ENCODE data around the gene MYO9B. TPM values are rescaled to one million over a fixed set of nuclear protein-coding genes. Genes with fewer than 3 reads are reported as not detected.

The MYO9B gene
- polyA plus RNA-seq, 2 of the 4 experiments (the other 2 are of a cell fraction), result 13.0 to 27.7 TPM

- Histone ChIP-seq H3K4me2 (no peak overlapping the region), H3K4me3 (no peak overlapping the region), H3K9me3 (no peaks in the 10 kb centered on the region), H3K4me1 (peaks cover 13% of the 10 kb centered on the region; the same call in 2 of the 3 replicates), H3K27ac (no peak overlapping the region)
- TF ChIP-seq ESRRA (IDR thresholded peaks at IDR 0.05; ENCODE audit: borderline replicate concordance, low read length) (no peak), RAD21 (conservative IDR thresholded peaks at IDR 0.05 in 1 of 2, IDR thresholded peaks at IDR 0.05 in 1 of 2) (no peak), ELK1 (IDR thresholded peaks at IDR 0.05; ENCODE audit: low read depth, low read length) (no peak), JUN (IDR thresholded peaks at IDR 0.05) (no peak), ZNF302 (CRISPR knock-in tag; IDR thresholded peaks at IDR 0.05) (no peak)
- DNase-seq (ENCODE audit: low read depth in 1 of 2, low spot score in 1 of 2) (no peak), FAIRE-seq (no peak), ATAC-seq (no peak)
- ChIA-PET POLR2A (no interaction called here), CTCF (no interaction called here)
- 96% methylated on average over 6 of the region's 6 CpGs for WGBS (ENCODE audit: missing lambda C conversion rate)
Measured at GRCh38 chr19:17086834-17087233, 11.3 kb downstream of the MYO9B start.

GRCh38 chr19:17088552-17088951, 13.0 kb downstream of the MYO9B start:
- no peaks in the 10 kb centered on the region for H3K9me3 ChIP-seq
- FAIRE-seq, result no peak
- H3K4me3 ChIP-seq, result no peak overlapping the region
- peaks cover 13% of the 10 kb centered on the region; the same call in 2 of the 3 replicates for H3K4me1 ChIP-seq
- 0 out of 6 replicates have a peak overlapping the region, but pooled peaks of 1 of the 2 experiments have one; percentile 16 for H3K27ac ChIP-seq
- no peak for ATAC-seq
- CTCF ChIA-PET, result no interaction called here
- WGBS (ENCODE audit: missing lambda C conversion rate), result 94% methylated on average over 5 of the region's 5 CpGs
- no peak overlapping the region for H3K4me2 ChIP-seq
- POLR2A ChIA-PET, result no interaction called here
- TF ChIP-seq CHD2 (IDR thresholded peaks at IDR 0.05; ENCODE audit: low read length, partially characterized antibody) (no peak), RNF2 (IDR thresholded peaks at IDR 0.05; ENCODE audit: borderline replicate concordance, low read depth) (no peak), ESRRA (IDR thresholded peaks at IDR 0.05; ENCODE audit: borderline replicate concordance, low read length) (no peak), EHF (CRISPR knock-in tag; IDR thresholded peaks at IDR 0.05) (no peak), HEYL (CRISPR knock-in tag; IDR thresholded peaks at IDR 0.05) (no peak)
- no peak for DNase-seq (ENCODE audit: low read depth in 1 of 2, low spot score in 1 of 2)

- peak overlapping the region in 1 of 2 experiments; percentile 73; a peak in 1 of 6 replicates for H3K27ac ChIP-seq
- POLR2A ChIA-PET, result no interaction called here
Measured at GRCh38 chr19:17090583-17090982, 15.0 kb downstream of the MYO9B start.

DNA sequence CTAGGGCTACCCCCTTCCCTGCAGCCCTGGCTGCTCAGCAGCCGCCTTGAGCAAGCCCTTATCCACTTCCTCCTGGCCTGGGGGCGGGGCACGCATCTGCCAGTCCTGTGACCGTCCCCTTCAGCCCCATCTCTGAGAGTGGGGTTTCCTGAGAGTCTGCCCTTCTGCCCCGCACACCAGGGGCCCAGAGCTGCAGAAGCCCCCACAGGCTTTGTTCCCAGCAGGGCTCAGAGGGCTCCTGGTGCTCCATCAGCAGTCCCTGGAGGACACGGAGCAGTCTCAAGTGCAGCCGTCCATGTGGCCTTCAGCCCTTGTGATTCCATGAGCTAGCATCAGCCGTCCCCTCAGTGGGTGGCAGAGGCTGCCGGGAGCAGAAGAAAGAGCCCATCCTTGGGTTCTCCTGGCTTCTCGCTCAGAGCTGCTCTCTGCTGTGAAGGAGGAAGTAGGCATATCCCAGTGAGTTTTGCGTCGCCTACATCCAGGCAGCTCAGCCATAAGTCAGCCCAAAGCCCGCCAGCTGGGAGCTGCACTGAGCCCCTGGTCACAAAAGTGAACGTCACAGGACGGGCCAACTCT, 16.3 kb downstream of the MYO9B start:
- Histone ChIP-seq H3K4me3 (no peak overlapping the region), H3K27ac (peak overlapping the region in 1 of 2 experiments; percentile 40; a peak in 1 of 6 replicates), H3K4me2 (no peak overlapping the region), H3K4me1 (peaks cover 14% of the 10 kb centered on the region), H3K9me3 (no peaks in the 10 kb centered on the region)
- CTCF ChIA-PET, result no interaction called here
- POLR2A ChIA-PET, result no interaction called here
- 98% methylated on average over 8 of the region's 15 CpGs for WGBS (ENCODE audit: missing lambda C conversion rate)
- ATAC-seq, result no peak
- no peak for FAIRE-seq
- TF ChIP-seq MAFK (IDR thresholded peaks at IDR 0.05; ENCODE audit: partially characterized antibody) (no peak), BHLHE40 (IDR thresholded peaks at IDR 0.05; ENCODE audit: low read depth, low read length) (no peak), MYC (IDR thresholded peaks at IDR 0.05; ENCODE audit: borderline replicate concordance, low read length) (no peak), ZSCAN20 (CRISPR knock-in tag; IDR thresholded peaks at IDR 0.05) (no peak), HEYL (CRISPR knock-in tag; IDR thresholded peaks at IDR 0.05) (no peak), ELK1 (IDR thresholded peaks at IDR 0.05; ENCODE audit: low read depth, low read length) (no peak), HMGXB4 (CRISPR knock-in tag; IDR thresholded peaks at IDR 0.05; ENCODE audit: borderline replicate concordance) (no peak), ZNF302 (CRISPR knock-in tag; IDR thresholded peaks at IDR 0.05) (no peak), POLR2A (IDR thresholded peaks at IDR 0.05; ENCODE audit: low read length) (no peak), EP300 (IDR thresholded peaks at IDR 0.05) (no peak), FOXS1 (CRISPR knock-in tag; IDR thresholded peaks at IDR 0.05) (no peak)
- TF ChIP-seq, protein P1, sequence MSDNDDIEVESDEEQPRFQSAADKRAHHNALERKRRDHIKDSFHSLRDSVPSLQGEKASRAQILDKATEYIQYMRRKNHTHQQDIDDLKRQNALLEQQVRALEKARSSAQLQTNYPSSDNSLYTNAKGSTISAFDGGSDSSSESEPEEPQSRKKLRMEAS (IDR thresholded peaks at IDR 0.05), result no peak
- DNase-seq (ENCODE audit: low read depth in 1 of 2, low spot score in 1 of 2), result no peak

More at GRCh38 chr19:17090583-17090982, 15.0 kb downstream of the MYO9B start:
- TF ChIP-seq NR3C1 (IDR thresholded peaks at IDR 0.05) (no peak), BHLHE40 (IDR thresholded peaks at IDR 0.05; ENCODE audit: low read depth, low read length) (no peak), HOXB13 (CRISPR knock-in tag; IDR thresholded peaks at IDR 0.05; ENCODE audit: low read depth) (no peak), CHD4 (IDR thresholded peaks at IDR 0.05; ENCODE audit: borderline replicate concordance) (no peak), POLR2AphosphoS2 (conservative IDR thresholded peaks at IDR 0.05; ENCODE audit: low read length) (no peak), HOXB5 (CRISPR knock-in tag; IDR thresholded peaks at IDR 0.05) (no peak), CHD2 (IDR thresholded peaks at IDR 0.05; ENCODE audit: low read length, partially characterized antibody) (no peak), CBX8 (IDR thresholded peaks at IDR 0.05) (no peak), SMC3 (IDR thresholded peaks at IDR 0.05) (no peak), CBX2 (IDR thresholded peaks at IDR 0.05; ENCODE audit: borderline replicate concordance, low read depth) (no peak), EHMT2 (IDR thresholded peaks at IDR 0.05; ENCODE audit: low read depth) (no peak)
- CTCF ChIA-PET, result no interaction called here
- FAIRE-seq (no peak), ATAC-seq (no peak), DNase-seq (ENCODE audit: low read depth in 1 of 2, low spot score in 1 of 2) (no peak)
- WGBS (ENCODE audit: missing lambda C conversion rate), result 95% methylated on average over 9 of the region's 9 CpGs
- Histone ChIP-seq H3K4me1 (peaks cover 13% of the 10 kb centered on the region; the same call in 2 of the 3 replicates), H3K9me3 (no peaks in the 10 kb centered on the region), H3K4me3 (no peak overlapping the region), H3K4me2 (no peak overlapping the region)

Data from A549 (cell line).